IPS DF 6.9 (cell line): ENCODE data around the gene SH3BP5.

Source experiments
- DNase-seq: peaks from one replicate; pipeline ENCODE4 v3.0.0-alpha.2; 2013; ENCODE audit warnings: low read depth, low spot score
- H3K27ac ChIP-seq: one replicate; pipeline ENCODE4 v1.5.1; 2013; ENCODE audit warnings: low read length, control low read depth
- H3K27me3 ChIP-seq: 2 replicates; pipeline ENCODE4 v1.6.1; 2013; ENCODE audit warnings: mild to moderate bottlenecking, low read length; ENCODE audit not compliant: control insufficient read depth, insufficient read depth
- H3K36me3 ChIP-seq: 2 replicates; pipeline ENCODE4 v1.6.1; 2013; ENCODE audit warnings: low read length; ENCODE audit not compliant: control insufficient read depth, insufficient read depth
- H3K4me1 ChIP-seq: 2 replicates; pipeline ENCODE4 v1.6.1; 2013; ENCODE audit warnings: low read length; ENCODE audit not compliant: control insufficient read depth, insufficient read depth
- H3K4me3 ChIP-seq: 2 replicates; pipeline ENCODE4 v1.5.1; 2013; ENCODE audit warnings: mild to moderate bottlenecking, low read length
- H3K9me3 ChIP-seq: 2 replicates; pipeline ENCODE4 v1.6.1; 2013; ENCODE audit warnings: low read length, inconsistent platforms; ENCODE audit not compliant: control insufficient read depth, insufficient read depth
- WGBS: extraction: QIAGEN DNeasy Blood & Tissue Kit; methylation state at CpG from one replicate; pipeline ENCODE4 v1.1.7; 2013; ENCODE audit warnings: mixed read lengths, missing lambda C conversion rate; ENCODE audit not compliant: insufficient read length, insufficient coverage; 5-methylcytosine and 5-hydroxymethylcytosine counted together

Gene SH3BP5

DNA sequence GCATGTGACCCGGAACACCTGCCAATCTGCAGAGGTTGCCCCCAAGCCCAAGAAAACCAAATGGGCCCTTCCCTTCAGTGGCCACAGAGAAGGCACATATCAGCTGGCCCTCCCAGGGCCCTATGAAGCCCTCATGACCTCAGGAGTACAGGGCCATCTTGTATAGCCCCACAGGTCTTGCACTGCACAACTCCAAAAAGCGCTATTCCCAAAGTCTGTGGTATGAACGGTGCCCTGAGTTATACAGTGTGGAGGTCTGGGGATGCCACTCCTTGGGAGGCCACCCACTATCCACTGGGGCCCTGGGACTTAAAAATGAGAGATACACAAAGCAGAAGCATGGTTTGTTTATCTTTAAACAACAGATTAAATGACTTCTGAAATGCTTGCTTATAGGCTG lies 64.9 kb downstream of the SH3BP5 start:
- no peaks in the 10 kb centered on the region for H3K9me3 ChIP-seq
- H3K27ac ChIP-seq = no peak overlapping the region
- no peak overlapping the region for H3K4me3 ChIP-seq
- WGBS = no CpG with 5 or more reads among the region's 3 CpGs
- H3K4me1 ChIP-seq = peaks cover 4% of the 10 kb centered on the region; the same call in 1 of the 2 replicates
- H3K27me3 ChIP-seq = no peaks in the 10 kb centered on the region
- no peaks in the 10 kb centered on the region for H3K36me3 ChIP-seq
- DNase-seq = no peak

DNA sequence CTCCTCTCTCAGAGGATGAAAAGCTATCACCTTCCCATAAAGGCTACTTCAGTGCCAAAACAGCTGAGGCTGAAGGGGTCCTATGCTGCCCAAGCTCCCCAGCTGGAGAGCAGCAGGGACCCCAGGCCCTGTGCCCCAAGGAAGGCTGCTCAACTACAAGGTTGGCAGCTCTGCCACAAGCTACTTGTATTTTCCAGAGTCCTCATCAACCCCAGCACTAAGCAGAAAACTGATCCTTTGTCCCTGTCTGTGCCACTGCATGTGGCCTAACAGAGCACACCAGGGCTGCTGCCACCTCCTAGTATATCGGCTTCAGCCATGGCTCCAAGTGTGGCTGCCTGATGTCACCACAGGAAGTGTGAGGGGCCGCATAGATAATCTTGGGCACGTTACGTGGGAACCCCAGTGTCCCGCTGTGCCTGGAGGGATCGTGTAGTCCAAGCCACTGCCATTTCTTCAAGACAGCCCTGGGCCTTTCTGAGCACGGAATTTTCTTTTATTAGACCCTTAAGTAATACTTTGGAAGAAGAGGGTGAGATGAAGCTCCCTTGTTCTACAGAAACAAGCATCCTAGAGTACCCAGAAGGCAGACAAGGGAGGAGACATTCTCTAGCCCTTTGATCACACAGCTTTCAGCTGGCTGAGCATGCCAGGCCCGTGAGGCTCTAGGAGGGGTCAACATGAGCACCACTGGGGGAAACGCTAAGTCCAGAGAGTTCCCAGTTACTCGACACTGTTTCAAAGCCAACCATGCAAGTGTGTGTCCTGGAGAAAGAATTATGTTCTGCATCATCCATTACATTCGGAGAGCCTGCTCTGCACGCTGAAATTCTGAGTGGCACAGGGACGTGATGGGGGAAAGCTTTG lies 65.6 kb downstream of the SH3BP5 start:
- no CpG with 5 or more reads among the region's 13 CpGs for WGBS

DNA sequence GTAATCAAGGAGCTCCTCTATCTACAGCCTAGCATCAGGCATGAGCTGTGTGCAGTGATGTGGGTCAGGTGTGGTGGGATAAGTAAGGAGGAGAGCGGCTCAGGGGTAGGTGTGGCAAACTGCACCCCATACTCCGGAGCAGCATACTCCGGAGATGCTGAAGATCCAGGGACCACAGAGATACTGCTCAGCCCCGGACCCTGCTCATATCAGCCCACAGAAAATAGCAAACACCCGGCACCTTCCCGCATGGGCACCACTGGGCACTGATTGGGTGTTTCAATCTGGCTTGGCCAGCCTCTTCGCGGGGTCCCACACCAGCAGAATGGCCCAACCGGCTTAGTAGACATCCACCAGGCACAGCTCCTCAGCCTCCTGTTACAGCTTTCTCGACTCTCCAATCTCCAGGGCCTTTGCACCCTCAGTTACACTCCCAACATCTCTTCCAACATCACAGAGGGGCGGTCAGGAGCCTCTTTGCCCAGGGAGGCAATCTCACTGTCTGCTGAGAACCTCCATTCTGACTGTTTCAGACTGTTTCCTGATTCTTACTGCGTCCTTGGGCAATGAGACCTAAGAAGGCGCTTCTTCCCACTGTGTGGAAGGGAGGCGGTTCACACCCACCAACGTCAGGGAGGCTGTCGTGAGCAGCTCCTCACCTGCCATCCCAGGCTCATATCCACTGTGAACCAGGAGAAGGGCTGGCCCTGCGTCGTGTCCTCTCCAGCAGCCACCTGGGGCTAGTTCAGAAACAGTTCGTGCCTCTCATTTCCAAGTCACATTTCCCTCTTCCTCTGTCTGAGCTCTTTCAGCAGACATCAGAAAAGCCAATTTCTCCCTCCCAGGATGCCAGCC lies 66.5 kb downstream of the SH3BP5 start:
- Histone ChIP-seq H3K9me3 (no peaks in the 10 kb centered on the region), H3K4me1 (peaks cover 4% of the 10 kb centered on the region; the same call in 1 of the 2 replicates), H3K27me3 (no peaks in the 10 kb centered on the region), H3K36me3 (no peaks in the 10 kb centered on the region), H3K27ac (no peak overlapping the region), H3K4me3 (no peak overlapping the region)
- WGBS = no CpG with 5 or more reads among the region's 19 CpGs
- no peak for DNase-seq

More for the DNA sequence above, 65.6 kb downstream of the SH3BP5 start:
- no peak overlapping the region for H3K27ac ChIP-seq
- H3K9me3 ChIP-seq = no peaks in the 10 kb centered on the region
- no peak overlapping the region for H3K4me3 ChIP-seq
- no peaks in the 10 kb centered on the region for H3K36me3 ChIP-seq
- H3K27me3 ChIP-seq = no peaks in the 10 kb centered on the region
- DNase-seq = no peak
- H3K4me1 ChIP-seq = peaks cover 4% of the 10 kb centered on the region; the same call in 1 of the 2 replicates

DNA sequence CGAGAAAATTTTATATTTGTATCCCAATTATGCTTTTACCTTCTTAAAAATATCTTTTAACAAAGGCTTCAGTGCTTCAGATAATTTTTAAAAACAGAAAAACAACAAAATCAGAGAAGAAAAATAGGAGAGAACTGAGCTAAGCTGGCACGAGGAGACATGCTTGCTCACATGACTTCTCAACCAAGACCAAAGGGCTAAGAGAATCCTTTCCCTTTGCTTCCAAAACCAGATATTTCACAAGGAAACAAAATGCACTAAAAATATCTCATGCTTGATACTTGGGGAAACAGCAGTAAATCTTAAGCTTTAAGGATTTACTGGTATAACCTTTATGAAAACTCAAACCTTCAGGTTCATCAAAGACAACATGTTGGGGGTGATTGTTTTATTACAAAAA lies 67.9 kb downstream of the SH3BP5 start:
- Histone ChIP-seq H3K4me3 (no peak overlapping the region), H3K4me1 (peaks cover 3% of the 10 kb centered on the region; the same call in 1 of the 2 replicates), H3K36me3 (no peaks in the 10 kb centered on the region), H3K9me3 (no peaks in the 10 kb centered on the region), H3K27me3 (no peaks in the 10 kb centered on the region), H3K27ac (no peak overlapping the region)
- WGBS = no CpG with 5 or more reads among the region's 2 CpGs
- no peak for DNase-seq

DNA sequence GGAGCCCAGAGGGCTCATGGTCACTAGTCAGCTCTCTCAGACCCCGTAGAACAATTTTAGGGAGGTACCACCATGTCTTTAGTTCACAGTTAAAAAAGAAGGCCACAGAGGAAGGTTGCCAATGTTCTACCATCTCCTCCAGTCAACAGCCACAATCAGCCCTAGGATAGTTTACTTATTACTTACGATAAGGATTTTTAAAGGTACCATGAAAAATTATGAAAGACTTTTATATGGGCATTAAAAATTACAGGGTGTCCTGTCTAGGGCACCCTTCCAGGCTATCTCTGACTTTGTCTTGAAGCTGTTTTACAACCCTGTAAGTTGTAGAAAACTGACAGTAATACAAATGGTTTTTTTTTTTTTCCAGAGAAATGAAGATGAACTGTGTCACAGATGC lies 68.5 kb downstream of the SH3BP5 start:
- WGBS = no CpG with 5 or more reads among the region's 2 CpGs
- Histone ChIP-seq H3K4me3 (no peak overlapping the region), H3K9me3 (no peaks in the 10 kb centered on the region), H3K4me1 (no peaks in the 10 kb centered on the region), H3K36me3 (no peaks in the 10 kb centered on the region), H3K27ac (no peak overlapping the region), H3K27me3 (no peaks in the 10 kb centered on the region)
- DNase-seq = no peak

DNA sequence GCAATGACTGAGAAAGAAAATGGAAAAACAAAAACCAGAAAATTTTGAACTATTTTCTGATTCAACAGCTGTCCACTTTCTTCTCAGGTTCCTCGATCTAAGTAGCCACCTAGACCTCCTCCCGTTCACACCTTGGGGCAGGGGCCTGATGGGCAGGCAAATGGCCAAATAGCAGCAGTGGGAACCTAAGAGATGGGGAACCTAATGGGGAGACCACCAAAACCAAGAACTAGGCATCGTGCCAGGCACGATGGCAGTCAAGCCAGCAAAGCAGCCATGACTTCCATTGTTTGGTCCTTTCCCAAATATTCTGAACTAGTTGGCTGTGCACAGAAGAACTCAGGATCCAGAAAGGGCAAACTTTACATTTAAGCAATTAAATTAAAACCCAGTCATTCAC lies 69.3 kb downstream of the SH3BP5 start:
- Histone ChIP-seq H3K27ac (no peak overlapping the region), H3K4me3 (no peak overlapping the region), H3K27me3 (no peaks in the 10 kb centered on the region), H3K4me1 (no peaks in the 10 kb centered on the region), H3K36me3 (no peaks in the 10 kb centered on the region), H3K9me3 (no peaks in the 10 kb centered on the region)
- DNase-seq = no peak
- no CpG with 5 or more reads among the region's 4 CpGs for WGBS

DNA sequence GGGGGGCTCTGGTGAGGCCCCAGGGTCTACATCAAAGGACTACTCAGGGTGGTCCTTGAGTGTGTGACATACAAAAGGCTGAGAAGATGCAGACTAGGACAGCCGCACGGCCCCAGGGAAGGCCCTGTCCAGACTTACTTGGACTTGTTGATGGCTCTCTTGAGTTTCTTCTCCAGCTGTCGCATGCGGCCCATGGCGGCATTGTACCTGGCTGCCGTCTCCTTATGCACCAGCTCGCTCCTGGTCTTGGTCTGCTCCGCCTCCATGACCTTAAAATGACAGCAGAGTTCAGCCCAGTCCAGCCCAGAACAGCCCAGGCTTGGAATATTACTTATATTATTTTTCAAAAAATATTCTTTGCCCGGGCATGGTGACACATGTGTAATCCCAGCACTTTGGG lies 70.4 kb downstream of the SH3BP5 start:
- DNase-seq = no peak
- no CpG with 5 or more reads among the region's 9 CpGs for WGBS

DNA sequence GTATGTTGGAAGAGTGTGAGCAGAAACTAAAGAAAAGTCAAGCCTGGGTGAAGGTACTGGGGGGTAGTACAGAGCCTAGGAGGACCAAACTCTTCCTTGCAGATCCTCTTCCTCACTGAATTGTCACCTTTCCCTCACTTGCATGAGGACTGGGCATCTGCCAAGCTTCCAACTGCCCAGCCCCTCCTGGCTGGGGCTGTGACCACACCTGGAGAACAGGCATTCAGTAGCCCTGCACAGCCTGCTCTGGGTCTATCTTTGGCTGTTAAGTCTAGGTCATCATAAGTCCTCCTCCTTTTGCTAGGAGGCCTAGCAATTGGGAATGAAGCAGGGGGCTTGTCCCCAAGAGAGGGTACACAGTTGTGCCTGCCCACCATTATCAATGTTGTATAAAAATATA lies 71.1 kb downstream of the SH3BP5 start:
- no peaks in the 10 kb centered on the region for H3K9me3 ChIP-seq
- no peak overlapping the region for H3K27ac ChIP-seq
- no peak for DNase-seq
- H3K27me3 ChIP-seq = no peaks in the 10 kb centered on the region
- H3K4me1 ChIP-seq = no peaks in the 10 kb centered on the region
- H3K36me3 ChIP-seq = peaks cover 5% of the 10 kb centered on the region
- no peak overlapping the region for H3K4me3 ChIP-seq

More for the DNA sequence above, 70.4 kb downstream of the SH3BP5 start:
- Histone ChIP-seq H3K27ac (no peak overlapping the region), H3K27me3 (no peaks in the 10 kb centered on the region), H3K4me1 (no peaks in the 10 kb centered on the region), H3K9me3 (no peaks in the 10 kb centered on the region), H3K4me3 (no peak overlapping the region), H3K36me3 (peaks cover under 1% of the 10 kb centered on the region)

DNA sequence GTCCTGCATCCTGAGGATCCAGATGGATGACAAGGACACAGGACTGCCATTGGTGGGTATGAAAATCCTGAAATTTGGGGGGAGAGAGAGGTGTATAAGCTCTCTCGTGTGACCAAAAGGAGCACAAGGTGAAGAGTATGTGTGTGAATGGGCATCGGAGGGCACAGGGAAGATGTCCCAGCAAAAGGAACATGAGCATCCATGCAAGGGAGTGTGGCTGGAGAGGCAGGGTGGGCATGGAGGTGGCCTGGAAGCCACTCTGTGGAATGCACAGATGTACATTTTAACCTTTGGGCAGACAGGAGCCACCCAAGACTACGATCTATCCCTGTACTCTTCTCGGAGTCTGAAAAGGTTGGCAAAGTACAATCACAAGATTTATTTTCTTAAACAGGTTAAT lies 71.9 kb downstream of the SH3BP5 start:
- DNase-seq = no peak
- Histone ChIP-seq H3K27ac (no peak overlapping the region), H3K4me1 (no peaks in the 10 kb centered on the region), H3K36me3 (peaks cover 7% of the 10 kb centered on the region), H3K9me3 (no peaks in the 10 kb centered on the region), H3K4me3 (no peak overlapping the region), H3K27me3 (no peaks in the 10 kb centered on the region)
- WGBS = no CpG with 5 or more reads among the region's 4 CpGs

DNA sequence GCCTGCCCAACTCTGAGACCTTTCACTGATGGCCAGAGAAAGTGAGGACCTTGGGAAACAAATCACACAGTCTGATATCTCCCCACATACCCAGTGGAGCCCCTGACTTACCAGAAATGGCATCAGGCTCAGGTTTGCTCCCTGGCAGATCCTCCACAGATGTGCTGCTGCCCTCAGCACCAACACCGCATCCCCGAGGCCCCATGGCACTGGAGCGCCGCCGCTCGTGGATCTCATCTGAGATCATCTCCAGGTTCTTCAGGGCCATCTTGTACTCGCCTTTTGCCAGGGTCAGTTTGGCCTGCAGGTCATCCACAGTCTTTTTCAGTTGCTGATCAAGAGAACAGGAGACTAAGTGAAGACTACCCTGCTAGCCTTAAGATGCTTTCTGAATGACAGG lies 73.7 kb downstream of the SH3BP5 start:
- Histone ChIP-seq H3K4me3 (no peak overlapping the region), H3K9me3 (no peaks in the 10 kb centered on the region), H3K27me3 (no peaks in the 10 kb centered on the region), H3K4me1 (no peaks in the 10 kb centered on the region), H3K27ac (no peak overlapping the region), H3K36me3 (peaks cover 7% of the 10 kb centered on the region)
- DNase-seq = no peak
- no CpG with 5 or more reads among the region's 7 CpGs for WGBS
